HG02938 (cell line): ENCODE measurements around the gene REPS1.
"Not testable (repeated sequence)": the region's sequence is repeated elsewhere in the genome, so short reads cannot be mapped to it uniquely, and the experiment has no call there.

Experiments used
- ATAC-seq: cut with Tn5 transposase; IDR thresholded peaks from one replicate; pipeline ENCODE4 v1.9.1; 2021; ENCODE audit warnings: mild to moderate bottlenecking, moderate library complexity; ENCODE audit not compliant: unreplicated experiment

The REPS1 gene

DNA sequence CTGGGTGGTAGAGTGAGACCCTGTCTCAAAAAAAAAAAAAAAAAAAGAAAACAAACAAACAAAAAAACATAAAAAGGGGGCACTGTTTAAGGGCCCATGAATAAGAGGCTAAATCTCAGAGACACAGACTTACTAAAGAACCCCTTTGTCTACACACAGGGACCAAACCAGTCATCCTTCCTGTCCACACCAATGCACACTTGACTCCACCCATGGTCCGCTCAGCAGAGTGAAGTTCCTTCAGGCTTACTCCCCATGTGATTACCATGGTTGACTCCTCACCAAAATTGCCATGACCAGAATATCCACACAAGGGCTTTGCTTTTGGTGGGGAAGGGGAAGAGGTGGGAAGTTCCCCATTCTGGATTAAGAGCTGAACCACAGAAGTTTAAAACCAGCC is 19.4 kb upstream of the REPS1 start:
- ATAC-seq: no peak

DNA sequence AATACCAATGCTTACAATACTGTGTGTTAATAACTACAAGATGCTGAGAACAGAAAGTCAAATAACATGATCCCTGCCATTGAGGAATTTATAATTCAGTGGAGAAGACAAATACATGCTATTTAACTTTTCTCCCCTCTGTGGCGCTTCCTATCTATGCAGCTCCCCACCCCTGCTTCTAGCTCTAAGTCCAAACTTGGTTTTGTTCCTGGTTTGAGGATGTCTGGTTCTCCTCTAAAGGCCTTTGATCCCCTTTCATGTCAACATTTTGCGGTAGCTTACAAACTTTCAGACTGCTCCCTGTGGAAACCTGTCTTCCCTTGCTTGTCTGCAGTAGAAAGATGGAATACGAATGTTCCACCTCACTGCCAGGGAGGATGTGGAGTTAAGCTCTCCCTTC is 18.4 kb upstream of the REPS1 start:
- ATAC-seq: no peak

DNA sequence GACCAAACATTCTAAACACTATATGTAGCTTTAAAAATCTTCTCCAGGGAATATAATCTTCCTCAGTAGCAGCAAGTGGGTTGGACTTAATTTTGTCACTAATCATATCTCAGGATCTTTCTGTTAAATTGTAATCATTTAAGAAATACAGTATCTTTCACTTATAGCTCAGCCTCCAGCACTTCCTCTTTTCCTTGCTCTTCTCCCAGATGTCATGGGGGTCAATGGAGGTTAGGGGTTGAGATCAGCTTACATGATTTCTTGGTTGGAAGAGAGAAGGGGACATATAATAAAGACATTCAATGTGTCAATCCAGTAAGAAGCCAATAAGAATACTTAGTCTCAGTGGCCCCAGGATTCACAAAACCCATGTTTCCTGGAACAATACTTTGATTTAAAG is 15.7 kb upstream of the REPS1 start:
- ATAC-seq: no peak

DNA sequence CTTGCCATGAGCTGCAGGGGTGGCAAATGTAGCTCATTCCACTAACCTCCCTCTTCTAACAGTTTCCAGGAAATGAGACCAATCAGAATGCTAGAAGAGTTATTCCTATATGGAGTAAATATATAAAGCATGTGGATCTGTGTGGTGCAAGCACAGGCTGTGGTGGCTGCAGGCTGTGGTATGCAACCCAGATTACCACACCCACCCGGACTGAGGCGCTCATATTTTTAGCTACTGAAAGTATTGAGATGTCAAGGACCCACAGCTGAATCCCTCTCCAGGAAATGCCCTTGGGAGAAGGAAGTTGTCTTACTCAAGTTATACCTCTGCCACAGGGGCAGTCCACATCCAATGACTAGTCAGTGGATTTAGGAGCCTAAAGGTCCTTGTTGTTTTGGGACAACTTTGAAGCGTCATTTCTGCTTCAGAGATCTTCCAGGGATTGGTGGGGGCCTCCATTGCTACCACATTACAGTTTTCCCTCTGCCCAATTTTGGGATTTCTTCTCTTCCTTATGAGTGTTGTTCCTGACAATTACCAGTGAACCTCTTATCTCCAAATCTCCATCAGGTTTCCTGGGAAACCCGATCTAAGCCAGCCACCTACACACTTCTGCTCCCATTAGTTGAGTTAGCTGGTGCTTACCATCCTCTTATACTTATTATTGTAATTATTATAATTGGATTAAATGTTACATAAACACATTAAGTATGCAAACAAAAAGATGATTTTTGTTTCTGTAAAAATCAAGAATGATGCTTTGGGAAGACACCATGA is 12.1 kb upstream of the REPS1 start:
- ATAC-seq: no peak

DNA sequence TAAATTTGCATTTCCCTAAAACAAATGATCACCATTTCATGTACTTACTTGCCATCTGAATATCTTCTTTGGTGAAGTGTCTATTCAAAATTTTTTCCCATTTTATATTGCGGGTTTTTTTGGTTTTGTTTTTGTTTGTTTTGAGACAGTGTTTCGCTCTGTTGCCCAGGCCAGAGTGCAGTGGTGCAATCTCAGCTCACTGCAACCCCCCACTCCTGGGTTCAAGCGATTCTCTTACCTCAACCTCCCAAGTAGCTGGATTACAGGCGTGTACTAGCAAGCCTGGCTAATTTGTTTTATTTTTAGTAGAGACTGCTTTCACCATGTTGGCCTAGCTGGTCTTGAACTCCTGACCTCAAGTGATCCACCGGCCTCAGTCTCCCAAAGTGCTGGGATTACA is 9.1 kb upstream of the REPS1 start:
- no peak for ATAC-seq

DNA sequence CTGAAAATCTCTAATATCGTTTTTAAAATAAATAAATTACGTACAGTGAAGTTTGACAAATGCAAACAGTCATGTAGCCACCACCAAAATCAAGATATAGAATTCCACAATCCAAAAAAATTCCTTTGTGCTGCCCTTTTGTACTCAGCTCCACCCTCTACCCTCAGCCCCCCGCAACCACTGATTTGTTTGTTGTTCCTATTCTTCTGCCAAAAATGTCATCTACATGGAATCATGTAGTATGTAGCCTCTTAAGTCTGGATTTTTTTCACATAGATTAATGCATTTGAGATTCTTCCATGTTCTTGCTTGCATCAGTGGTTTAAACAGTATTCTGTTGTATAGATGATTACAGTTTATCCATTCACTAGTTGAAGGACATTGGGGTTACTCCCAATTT is 8.5 kb upstream of the REPS1 start:
- no peak for ATAC-seq

DNA sequence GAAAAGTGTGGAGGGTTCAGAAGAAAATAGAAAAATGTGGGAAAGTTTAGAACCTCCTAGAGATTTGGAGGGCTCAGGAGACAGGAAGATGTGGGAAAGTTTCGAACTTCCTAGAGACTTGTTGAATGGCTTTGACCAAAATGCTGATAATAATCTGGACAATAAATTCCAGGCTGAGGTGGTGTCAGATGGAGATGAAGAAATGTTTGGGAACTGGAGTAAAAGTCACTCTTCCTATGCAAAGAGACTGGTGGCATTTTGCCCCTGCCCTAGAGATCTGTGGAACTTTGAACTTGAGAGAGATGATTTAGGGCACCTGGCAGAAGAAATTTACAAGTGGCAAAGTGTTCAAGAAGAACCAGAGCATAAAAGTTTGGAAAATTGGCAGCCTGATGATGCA is 5.4 kb upstream of the REPS1 start:
- ATAC-seq: not testable (repeated sequence)

DNA sequence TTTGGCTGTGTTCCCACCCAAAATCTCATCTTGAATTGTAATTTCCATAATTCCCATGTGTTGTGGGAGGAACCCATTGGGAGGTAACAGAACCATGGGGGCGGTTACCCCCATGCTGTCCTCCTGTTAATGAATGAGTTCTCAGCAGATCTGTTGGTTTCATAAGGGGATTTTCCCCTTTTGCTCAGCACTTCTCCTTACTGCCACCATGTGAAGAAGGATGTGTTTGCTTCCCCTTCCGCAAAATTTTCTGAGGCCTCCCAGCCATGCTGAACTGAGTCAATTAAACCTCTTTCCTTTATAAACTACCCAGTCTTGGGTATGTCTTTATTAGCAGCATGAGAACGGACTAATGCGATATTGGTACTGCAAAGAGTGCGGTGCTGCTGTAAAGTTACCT is 4.9 kb upstream of the REPS1 start:
- ATAC-seq: not testable (repeated sequence)

DNA sequence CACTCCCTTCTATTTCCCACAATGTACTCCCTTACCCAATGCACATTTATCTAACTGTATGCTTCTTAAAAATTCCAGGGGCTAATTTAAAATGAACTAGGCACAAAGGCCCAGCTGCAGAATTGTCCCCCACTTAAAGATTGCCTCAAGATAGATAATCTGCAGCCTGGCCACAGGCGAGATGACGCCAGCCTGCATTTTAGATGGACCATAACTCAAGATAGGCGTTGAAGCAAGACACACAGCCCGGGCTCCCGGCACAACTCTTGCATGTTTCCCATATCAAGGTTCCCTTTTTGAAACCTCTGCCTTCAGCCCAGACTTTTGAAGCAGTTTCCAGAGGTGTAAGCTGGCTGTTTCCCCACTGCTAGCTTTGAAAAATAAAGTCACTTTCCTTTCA is 3.2 kb upstream of the REPS1 start:
- no peak for ATAC-seq

DNA sequence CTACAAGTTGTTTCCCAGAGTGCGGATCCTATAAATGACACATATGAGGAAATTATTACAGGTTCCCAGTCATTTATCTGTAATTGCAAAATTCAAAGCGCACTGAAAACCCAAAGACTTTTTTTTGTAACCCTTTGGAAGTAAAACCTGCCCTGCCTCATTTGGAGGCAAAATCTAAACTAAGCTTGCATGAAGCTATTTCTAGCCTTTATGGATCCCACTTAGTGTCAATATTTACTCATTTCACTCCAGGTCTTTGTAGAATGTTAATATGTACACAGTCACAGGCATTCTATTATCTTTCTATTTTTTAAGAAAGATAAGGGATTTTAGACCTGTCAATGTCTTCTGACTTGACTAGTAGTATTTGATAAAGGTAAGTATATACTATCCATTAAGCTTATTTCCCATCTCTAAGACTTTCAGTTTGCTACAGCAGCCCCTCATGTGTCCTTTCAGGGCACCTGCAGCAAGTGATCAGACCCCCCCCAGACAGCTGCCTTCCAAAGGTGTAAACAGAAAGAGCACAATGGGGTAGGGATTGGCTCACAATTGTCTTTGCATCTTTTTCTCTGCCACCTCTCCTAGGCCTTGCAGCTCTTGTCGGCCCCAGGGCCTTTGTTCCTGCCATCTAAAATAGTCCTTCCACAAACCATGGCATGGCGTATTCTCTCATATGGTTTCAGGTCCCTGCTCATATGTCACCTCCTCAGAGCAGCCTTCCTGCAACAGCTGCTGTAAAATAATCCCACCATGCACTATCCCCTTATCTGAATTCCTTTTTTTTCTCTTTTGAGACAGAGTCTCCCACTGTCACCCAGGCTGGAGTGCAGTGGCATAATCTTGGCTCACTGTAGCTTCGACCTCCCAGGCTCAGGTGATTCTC is 1.3 kb upstream of the REPS1 start:
- no peak for ATAC-seq

DNA sequence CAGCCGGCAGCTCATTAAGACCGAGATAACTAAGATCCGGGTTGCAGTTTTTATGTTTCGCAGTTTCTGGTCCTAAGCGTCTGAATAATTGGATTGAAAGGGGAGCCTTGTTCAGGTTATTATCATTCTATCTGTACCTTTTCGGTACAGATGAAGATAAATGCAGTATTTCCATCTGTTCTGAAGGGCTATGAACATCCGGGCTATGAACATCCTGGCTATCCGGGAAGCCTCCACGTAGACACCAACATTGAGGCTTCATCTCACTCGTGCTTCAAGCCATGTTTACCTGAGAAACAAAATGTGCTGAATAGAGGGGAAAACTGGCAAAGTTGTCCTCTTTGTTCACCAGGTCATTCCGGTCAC is 399 bp upstream of the REPS1 start:
- ATAC-seq: peak; percentile 8

DNA sequence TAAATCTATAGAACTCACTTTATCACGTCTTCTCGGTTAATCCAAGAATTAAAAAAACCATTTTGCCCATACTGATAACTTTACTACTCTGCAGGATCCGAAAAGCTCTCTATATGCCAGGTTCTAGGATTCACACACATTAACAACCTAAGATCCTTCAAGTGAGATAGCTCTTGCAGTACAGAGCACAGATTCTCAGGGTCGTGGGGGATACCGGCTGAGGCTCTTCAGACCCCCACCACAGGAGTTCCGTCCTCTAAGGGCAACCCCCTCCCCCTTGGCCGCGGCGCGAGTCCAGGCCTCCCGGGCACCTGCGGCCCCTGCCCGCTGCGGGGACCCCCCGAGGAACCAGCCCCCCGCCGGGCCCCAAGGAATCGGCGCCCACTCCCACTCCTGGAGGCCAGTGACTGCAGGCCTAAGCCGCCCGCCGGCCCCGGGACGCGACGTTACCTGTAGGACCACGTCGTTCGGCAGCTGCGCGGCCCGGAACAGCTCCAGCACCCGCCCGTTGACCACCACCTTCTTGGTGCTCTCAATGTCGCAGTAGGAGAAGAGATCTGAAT is 892 bp downstream of the REPS1 start:
- no peak for ATAC-seq

DNA sequence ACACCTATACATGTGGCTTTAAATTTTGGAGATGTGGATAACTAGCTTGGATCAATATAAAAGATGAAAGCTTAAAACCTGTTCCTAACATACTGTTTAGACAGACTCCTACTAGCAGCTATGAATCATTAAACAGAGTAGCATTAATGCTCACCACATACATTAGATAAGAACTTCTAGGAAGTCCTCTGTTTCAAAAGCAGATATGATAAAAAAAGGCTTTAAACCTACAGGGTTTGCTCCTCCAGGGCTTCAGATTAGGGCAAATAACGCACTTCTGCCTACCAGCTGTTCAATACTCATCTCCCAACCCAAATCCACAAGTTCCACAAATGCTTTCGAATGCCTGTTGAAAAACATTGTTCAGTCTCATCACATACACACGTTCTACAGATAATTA is 1.5 kb downstream of the REPS1 start:
- no peak for ATAC-seq

DNA sequence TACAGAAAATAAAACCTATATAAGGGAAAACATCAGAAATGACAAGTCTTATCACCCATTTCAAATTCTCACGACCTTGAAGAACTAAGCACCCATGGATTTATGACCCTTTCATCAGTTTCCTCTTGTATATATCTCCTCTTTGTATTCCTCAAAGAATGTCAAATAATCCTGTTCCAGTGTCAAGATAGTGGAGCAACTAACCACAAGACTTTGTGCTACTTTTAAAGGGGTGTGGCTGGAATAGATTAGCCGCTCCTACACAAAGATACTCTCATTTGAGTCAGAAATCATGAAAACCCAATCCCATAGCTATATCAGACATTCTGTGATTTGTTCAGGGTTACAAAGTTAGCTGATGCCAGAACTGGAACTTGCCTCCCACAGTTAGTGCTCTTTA is 6.6 kb downstream of the REPS1 start:
- ATAC-seq: no peak

DNA sequence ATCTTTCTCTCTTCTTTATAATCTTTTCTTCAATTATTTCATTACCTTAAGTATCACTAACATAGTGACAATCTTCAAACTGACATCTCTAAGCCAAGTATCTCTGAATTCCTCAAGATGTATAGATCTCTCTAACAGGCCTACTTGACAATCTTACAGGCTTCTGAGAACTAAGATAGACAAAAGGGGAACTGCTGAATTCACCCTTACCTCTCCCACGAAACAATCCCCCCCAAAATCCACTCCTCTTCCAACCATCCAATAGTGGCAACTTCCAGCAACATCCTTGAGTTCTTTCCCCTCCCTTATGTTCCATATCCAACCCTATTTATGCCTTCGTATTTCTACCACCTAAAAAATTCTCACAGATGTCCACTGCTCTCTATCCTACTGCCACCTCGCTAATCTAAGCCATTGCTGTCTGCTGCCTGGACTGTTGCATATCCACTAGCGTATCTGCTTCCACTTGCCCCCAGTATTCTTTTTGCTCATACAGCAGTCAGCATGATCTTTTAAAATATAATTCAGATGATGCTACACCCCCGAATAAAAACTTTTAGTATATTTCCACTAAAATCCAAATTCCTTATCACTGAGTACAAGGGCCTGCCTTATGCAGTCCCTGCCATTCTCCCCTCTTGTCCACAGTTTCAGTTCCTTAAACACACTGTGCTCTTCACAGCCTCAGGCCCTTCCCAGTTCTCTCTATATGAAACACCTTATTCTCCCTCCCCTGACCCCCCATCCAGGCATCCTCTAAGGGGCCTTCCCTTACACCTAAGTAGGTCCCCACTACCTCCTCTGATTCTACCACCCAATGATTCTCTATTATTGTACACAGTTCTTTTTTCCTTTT is 8.0 kb downstream of the REPS1 start:
- ATAC-seq: no peak

DNA sequence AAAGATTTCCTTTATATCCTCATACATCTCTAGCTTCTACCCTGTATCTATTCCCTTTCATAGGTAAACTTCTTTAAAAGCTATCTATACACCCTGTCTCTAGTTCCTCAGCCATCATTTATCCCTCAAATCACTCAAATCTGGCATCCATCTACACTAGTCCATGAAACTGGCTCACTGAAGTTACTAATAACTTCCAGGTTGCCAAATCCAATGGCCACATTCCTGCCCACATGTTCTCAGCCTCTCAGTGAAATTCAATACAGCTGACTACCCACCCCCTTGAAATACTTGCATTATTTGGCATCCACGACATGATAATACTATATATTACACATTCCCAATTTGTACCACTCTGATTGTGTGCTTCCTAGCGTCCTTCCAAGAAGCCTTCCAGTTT is 8.7 kb downstream of the REPS1 start:
- ATAC-seq: no peak

DNA sequence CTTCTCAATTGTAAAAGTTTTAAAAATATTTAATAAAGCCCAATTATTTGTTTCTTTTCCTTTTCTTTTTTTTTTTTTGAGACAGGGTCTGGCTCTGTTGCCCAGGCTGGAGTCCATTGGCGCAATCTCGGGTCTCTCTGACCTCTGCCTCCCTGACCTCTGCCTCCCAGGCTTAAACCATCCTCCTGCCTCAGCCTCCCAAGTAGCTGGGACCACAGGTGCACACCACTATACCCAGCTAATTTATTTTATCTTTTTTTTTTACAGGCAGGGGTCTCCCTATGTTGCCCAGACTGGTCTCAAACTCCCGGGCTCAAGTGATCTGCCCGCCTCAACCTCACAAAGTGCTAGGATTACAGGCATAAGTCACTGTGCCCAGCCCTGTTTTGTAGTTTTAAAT is 9.8 kb downstream of the REPS1 start:
- no peak for ATAC-seq

DNA sequence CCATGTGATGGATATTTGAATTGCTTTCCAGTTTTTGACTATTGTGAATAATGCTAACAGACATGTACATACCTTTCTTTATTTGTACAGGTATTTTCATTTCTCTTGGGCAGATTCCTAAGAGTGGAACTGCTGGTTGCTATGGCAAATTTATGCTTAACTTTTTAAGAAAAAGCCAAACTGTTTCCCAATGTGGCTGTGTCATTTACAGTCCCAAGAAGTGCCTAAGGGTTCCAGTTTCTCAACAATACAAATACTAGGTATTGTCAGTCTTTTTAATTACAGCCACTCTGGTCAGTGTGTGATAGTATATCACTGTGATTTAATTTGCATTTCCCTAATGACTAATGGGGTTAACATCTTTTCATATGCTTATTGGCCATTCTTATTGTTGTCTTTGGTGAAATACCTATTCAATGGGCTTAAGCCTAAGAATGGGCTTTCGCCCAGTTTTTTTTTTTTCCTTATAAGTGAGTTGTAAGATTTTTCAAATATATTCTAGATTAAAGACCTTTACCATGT is 10.3 kb downstream of the REPS1 start:
- no peak for ATAC-seq

DNA sequence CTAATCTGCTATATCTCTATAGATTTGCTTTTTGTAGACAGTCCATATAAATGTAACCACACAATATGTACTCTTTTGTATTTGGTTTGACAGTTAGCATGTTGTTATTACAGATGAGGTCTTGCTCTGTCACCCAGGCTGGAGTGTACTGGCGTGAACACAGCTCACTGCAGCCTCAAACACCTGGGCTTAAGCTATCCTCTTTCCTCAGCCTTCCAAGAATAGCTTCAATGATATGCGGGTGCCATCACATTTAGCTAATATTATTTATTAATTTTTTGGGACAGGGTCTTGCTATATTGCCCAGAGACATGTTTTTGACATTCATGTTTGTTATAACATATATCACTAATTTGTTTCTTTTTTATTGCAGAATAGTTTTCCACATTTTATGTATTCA is 10.8 kb downstream of the REPS1 start:
- no peak for ATAC-seq

DNA sequence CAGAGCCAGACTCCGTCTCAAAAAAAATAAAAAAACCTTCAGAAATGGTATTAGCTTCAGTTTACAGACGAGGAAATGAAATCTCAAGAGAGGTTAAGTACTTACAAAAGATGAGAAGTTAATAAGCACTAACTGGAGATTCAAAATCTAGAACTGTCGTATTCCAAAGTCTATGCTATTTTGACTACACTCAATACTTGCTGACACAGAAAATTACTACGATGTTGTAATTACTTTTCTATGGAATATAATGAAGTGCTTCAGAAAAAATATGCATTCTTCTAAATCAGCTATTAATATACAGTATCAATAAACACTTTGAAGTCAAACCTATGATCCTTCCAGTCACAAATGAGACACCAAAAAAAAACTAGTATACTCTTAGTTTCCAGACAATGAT is 12.2 kb downstream of the REPS1 start:
- ATAC-seq: no peak
